Gastroesophageal sphincter (tissue), 3 donors: ENCODE data around the gene AGFG2.

Source experiments
- CTCF ChIP-seq, 4 experiments: fragments of 200-600 bp in 2 of 4; fragments of 450-650 bp in 2 of 4; sonication (generic) in 1 of 4; IDR thresholded peaks; one replicate each; pipeline ENCODE4 v1.5.1; 2017 to 2019; ENCODE audit warnings: antibody characterized with exemption in 4 of 4, mild to moderate bottlenecking in 2 of 4, moderate library complexity in 2 of 4
- POLR2A ChIP-seq, 2 donors: fragments of 450-650 bp; IDR thresholded peaks; one replicate each; pipeline ENCODE4 v1.6.1; 2017; ENCODE audit warnings: antibody characterized with exemption in 2 of 2, mild to moderate bottlenecking in 2 of 2, moderate library complexity in 1 of 2

GRCh38 chr7:100492738-100493475 lies 46.1 kb upstream of the AGFG2 start:
- no peak for TF ChIP-seq CTCF (IDR thresholded peaks at IDR 0.05)
- no peak for TF ChIP-seq POLR2A (IDR thresholded peaks at IDR 0.05)
